GM04504 (cell line): ENCODE measurements around the gene C1QTNF1.

Source experiments
- DNase-seq: peaks from one replicate; pipeline ENCODE4 v3.0.0-alpha.2; 2012; ENCODE audit warnings: low read depth

The C1QTNF1 gene

DNA sequence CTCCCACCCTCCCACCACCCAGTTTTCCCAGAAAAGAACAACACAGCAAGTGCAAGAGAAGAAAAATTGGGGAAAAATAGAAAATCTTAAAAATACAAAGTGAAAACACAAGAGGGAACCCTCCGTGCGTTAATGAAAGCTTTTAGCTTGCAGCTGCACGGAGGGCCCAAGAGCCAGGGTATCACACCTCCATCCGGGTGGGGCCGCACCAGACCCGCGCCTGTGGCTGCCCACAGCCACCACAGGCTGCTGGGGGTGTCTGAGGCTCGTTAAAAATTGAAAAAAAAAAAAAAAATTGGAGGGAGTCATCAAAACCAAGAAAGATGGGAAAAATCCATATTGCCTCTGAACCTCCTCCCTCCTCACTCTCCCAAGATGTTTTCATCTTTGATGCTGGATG, 69.3 kb downstream of the C1QTNF1 start:
- no peak for DNase-seq

DNA sequence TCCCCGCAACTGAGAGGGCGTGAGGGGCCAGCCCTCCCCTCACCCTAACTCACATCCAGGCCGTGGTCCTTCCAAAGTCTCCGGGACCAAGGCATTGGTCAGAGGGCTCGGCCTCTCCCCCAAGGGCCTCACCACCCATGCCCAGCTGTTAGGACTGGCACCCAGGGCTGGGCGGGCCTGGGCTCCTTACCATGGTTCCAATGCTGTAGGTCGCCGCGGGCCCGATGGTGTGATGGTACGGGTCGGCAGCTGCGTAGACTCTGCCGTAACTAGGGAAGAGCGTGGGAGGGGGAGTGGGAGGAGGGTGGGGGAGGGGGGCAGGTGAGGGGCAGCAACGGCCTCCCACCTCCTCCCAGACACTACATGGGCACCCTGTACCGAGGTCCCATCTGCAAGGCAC, 70.3 kb downstream of the C1QTNF1 start:
- DNase-seq: no peak

DNA sequence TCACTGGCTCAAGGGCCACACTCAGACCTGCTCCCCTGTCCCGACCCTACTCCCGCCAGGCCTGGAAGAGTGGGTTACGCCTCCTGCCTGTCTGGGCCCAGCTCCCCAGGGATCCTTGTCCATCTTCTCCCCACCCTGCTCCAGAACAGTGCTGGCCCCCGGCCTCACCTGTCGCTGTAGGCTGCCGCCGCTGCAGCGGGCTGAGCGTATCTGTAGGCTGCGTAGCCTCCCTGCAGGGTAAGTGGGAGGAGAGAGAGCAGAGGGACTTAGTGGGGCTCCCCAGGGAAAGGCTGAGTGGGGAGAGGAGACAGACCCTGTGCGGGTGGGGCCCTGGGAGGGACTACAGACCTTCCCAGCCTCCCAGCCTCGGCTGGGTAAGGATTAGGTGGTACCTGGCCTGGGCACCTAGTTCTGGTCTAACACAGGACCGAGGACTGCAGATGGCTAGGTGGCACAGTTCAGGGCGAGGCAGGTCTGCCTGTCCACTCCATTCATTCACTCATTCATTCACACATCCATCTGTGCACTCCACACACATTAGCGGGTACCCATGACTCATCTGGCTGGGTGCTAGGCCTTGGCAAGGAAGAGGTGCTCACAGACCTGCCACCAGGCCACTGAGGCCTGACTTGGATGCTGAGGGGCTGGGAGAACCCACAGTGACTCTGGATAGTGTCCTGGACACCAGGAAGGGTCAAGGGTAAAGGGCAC, 71.5 kb downstream of the C1QTNF1 start:
- DNase-seq: no peak

DNA sequence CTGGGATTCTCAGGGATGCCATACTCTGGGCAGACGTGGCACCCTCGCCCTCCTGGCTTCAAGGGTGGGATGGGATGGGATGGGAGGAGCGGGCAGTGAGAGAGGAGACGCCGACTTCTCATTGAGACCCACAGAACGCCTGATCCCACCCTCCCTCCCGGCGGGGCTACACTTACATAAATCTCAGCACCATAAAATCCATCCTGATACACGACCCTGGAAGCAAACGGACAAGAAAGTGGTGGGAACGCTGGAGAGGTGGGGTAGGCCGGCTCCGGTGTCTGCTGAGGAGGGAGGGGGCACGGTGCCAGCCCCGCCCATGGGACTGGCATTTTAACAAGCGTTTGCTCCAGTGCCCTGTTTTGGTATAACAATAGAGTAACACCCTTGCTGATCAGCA, 72.5 kb downstream of the C1QTNF1 start:
- DNase-seq: no peak

DNA sequence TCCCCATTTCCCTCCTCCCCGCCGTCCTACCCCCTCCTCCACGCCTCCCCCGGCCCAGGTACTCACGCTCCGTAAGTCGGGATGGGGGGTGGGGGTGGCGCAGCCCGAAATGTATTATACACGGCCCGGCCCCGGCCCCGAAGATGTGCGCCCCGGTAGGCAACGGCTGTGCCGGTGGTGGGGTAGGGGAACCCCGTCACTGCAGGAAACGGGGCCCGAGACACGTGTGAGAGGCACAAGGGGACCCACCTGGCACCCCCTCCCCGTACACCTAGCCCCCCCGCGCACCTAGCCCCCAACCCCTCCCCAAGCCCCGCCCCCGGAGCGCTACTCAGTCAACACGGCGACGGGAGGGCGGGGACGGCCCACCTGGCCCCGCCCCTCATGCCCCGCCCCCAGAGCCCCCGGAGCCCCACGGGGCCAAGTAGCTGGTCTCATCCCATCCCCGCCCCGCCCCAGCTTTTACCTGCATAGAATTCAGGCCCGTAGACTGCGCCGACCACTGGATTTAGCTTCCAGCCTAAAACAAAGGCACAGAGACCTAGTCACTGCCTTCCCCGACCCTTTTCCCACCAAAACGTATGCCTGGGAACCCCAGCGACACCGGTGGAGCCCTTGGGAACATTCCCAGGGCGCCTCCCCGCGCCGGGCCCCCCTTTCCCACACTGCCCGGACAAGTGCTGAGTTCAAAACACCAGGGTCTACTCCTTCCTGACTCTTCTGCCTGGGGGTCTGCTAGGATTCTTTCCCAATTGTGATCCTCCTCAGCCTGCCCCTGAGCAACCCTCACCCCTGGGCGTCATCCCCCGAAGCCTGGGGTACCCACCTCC, 73.5 kb downstream of the C1QTNF1 start:
- no peak for DNase-seq

DNA sequence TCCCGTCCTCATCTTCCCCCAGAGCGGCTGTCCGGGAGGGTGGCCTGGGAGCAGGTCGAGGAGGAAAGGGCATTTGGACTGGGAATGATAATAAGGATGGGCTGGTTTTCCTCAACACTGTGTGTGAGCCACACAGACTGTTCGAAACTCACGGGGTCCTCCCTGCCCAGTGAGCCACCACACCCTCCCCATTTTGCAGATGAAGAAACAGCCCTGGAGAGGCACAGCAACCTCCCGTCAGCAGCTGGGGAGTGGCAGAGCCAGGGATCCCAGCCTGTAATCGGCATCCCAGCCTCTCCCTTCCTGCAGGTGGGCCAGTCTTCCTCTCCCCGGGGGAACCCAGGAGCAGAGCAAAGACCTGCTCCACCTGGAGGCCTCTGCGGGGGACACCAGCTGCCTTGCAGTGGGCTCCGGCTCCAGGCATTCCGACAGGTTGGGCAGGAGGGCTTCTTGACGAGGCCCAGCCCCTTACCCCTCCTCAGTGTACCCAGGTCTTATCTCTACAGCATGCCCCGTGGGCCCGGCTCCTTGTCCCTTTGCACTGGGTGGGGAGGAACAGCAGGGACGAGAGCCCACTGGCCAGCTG, 74.4 kb downstream of the C1QTNF1 start:
- DNase-seq: no peak
